ENCODE data around the gene NFX1. TPM values are rescaled to one million over a fixed set of nuclear protein-coding genes. Genes with fewer than 3 reads are reported as not detected.

The NFX1 gene
- total RNA-seq, 1 donor from 2014 or later: 27.8 TPM

GRCh38 chr9:33404788-33405362 lies 114.6 kb downstream of the NFX1 start:
- DNase-seq (ENCODE audit: low read depth) (no peak), FAIRE-seq (no peak)
- no peaks in the 10 kb centered on the region for H3K36me3 Mint-ChIP-seq (ENCODE audit: low read depth, unreplicated experiment)
- no peaks in the 10 kb centered on the region for H3K79me2 ChIP-seq (ENCODE audit: insufficient read depth, low read length)
- H3K4me3 Mint-ChIP-seq (ENCODE audit: unreplicated experiment): no peak overlapping the region
- H3K9me3 Mint-ChIP-seq (ENCODE audit: unreplicated experiment): peaks cover 2% of the 10 kb centered on the region
- H3K9ac ChIP-seq (ENCODE audit: low read length): no peak overlapping the region
- no peak overlapping the region for H3K4me2 ChIP-seq (ENCODE audit: low read length)
- H3K27ac Mint-ChIP-seq (ENCODE audit: unreplicated experiment): no peak overlapping the region
- no peaks in the 10 kb centered on the region for H4K20me1 ChIP-seq (ENCODE audit: insufficient read depth, low read length)
- H3K36me3 ChIP-seq (ENCODE audit: insufficient read depth, low read length): no peaks in the 10 kb centered on the region
- H3K4me1 Mint-ChIP-seq (ENCODE audit: low read depth, unreplicated experiment): peaks cover 7% of the 10 kb centered on the region
- no peak overlapping the region for H3K4me3 ChIP-seq (ENCODE audit: insufficient read depth, low read depth, low read length)
- no peaks in the 10 kb centered on the region for H3K27me3 ChIP-seq (ENCODE audit: insufficient read depth, low read length)
- H3K4me1 ChIP-seq (ENCODE audit: insufficient read depth, low read length): no peaks in the 10 kb centered on the region
- TF ChIP-seq CTCF (IDR thresholded peaks at IDR 0.05; ENCODE audit: insufficient read depth, low read depth, low read length) (no peak), EZH2 (IDR thresholded peaks at IDR 0.05; ENCODE audit: insufficient read depth, low read length) (no peak)
- peaks cover 26% of the 10 kb centered on the region for H3K27me3 Mint-ChIP-seq (ENCODE audit: low read depth, unreplicated experiment)
- H2AFZ ChIP-seq (ENCODE audit: low read depth, low read length): no peak overlapping the region
- no peaks in the 10 kb centered on the region for H3K9me3 ChIP-seq (ENCODE audit: insufficient read depth, low read depth, low read length)
- no peak overlapping the region for H3K27ac ChIP-seq (ENCODE audit: low read depth, low read length)

DNA sequence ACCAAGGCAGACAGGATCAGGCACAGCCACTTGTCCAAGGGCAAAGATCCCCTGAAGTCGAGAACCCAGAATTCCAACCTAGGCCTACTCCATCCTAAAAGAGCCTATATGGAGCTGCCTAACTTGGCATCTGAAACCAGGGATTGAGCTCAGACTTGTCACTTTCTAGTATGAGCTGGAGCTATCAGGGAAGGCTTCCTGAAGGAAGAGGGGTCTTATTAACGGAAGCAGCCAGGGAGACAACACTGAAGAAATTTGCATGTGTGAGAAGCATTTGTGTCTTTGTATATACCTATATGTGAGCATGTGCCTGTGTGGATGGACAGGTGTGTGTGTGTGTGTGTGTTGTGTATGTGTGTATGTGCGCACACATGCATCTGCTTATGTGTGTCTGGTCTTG lies 116.7 kb downstream of the NFX1 start:
- Mint-ChIP-seq H3K36me3 (ENCODE audit: low read depth, unreplicated experiment) (no peaks in the 10 kb centered on the region), H3K27me3 (ENCODE audit: low read depth, unreplicated experiment) (peaks cover 15% of the 10 kb centered on the region)

More for the DNA sequence above, 116.7 kb downstream of the NFX1 start:
- Histone ChIP-seq H2AFZ (ENCODE audit: low read depth, low read length) (no peak overlapping the region), H3K27ac (ENCODE audit: low read depth, low read length) (no peak overlapping the region), H4K20me1 (ENCODE audit: insufficient read depth, low read length) (no peaks in the 10 kb centered on the region), H3K4me1 (ENCODE audit: insufficient read depth, low read length) (no peaks in the 10 kb centered on the region), H3K4me3 (ENCODE audit: insufficient read depth, low read depth, low read length) (no peak overlapping the region), H3K4me2 (ENCODE audit: low read length) (no peak overlapping the region), H3K9me3 (ENCODE audit: insufficient read depth, low read depth, low read length) (no peaks in the 10 kb centered on the region), H3K36me3 (ENCODE audit: insufficient read depth, low read length) (no peaks in the 10 kb centered on the region), H3K9ac (ENCODE audit: low read length) (no peak overlapping the region), H3K79me2 (ENCODE audit: insufficient read depth, low read length) (no peaks in the 10 kb centered on the region), H3K27me3 (ENCODE audit: insufficient read depth, low read length) (no peaks in the 10 kb centered on the region)
- no peak for TF ChIP-seq EZH2 (IDR thresholded peaks at IDR 0.05; ENCODE audit: insufficient read depth, low read length)
- TF ChIP-seq CTCF (IDR thresholded peaks at IDR 0.05; ENCODE audit: insufficient read depth, low read depth, low read length): no peak
- DNase-seq (ENCODE audit: low read depth) (no peak), FAIRE-seq (no peak)
- Mint-ChIP-seq H3K27ac (ENCODE audit: unreplicated experiment) (no peak overlapping the region), H3K9me3 (ENCODE audit: unreplicated experiment) (peaks cover 2% of the 10 kb centered on the region), H3K4me3 (ENCODE audit: unreplicated experiment) (no peak overlapping the region), H3K4me1 (ENCODE audit: low read depth, unreplicated experiment) (peaks cover 2% of the 10 kb centered on the region)
